Type B pancreatic cell (in vitro differentiated cells): ENCODE data around the gene MYO9A. TPM values are rescaled to one million over a fixed set of nuclear protein-coding genes. Genes with fewer than 3 reads are reported as not detected.
A peak's percentile ranks its signal among the peaks of the same experiment; 100 is the strongest.

Source experiments
- DNase-seq: peaks from one replicate; pipeline ENCODE4 v3.0.0; 2021; ENCODE audit warnings: mixed read lengths; ENCODE audit not compliant: unreplicated experiment; ENCODE audit errors: extremely low spot score
- H3K27ac Mint-ChIP-seq: 2 replicates; pipeline ENCODE4 v1.8.0; 2021; ENCODE audit warnings: mild to moderate bottlenecking, mixed read lengths
- H3K27me3 Mint-ChIP-seq: 2 replicates; pipeline ENCODE4 v1.8.0; 2021; ENCODE audit warnings: mixed read lengths
- H3K36me3 Mint-ChIP-seq: 2 replicates; pipeline ENCODE4 v1.8.0; 2021; ENCODE audit warnings: mixed read lengths
- H3K4me1 Mint-ChIP-seq: one replicate; pipeline ENCODE4 v1.8.0; 2021; ENCODE audit warnings: mixed read lengths; ENCODE audit not compliant: unreplicated experiment
- H3K4me3 Mint-ChIP-seq: 2 replicates; pipeline ENCODE4 v1.8.0; 2021; ENCODE audit warnings: mild to moderate bottlenecking, mixed read lengths
- H3K9me3 Mint-ChIP-seq: 2 replicates; pipeline ENCODE4 v1.8.0; 2021; ENCODE audit warnings: mixed read lengths
- total RNA-seq: library from RNA; stranded (reverse); gene quantifications from 2 replicates; pipeline ENCODE4 v1.2.1, GENCODE V29; 2021; ENCODE audit warnings: low replicate concordance
- TF ChIP-seq, protein P1 (sequence below): fragments of 200-600 bp; sonication (generic); conservative IDR thresholded peaks from 2 replicates; pipeline ENCODE4 v1.5.0; 2021; ENCODE audit warnings: antibody characterized with exemption, mild to moderate bottlenecking

MYO9A gene
- total RNA-seq, 1 donor from 2014 or later: 43.4 TPM

DNA sequence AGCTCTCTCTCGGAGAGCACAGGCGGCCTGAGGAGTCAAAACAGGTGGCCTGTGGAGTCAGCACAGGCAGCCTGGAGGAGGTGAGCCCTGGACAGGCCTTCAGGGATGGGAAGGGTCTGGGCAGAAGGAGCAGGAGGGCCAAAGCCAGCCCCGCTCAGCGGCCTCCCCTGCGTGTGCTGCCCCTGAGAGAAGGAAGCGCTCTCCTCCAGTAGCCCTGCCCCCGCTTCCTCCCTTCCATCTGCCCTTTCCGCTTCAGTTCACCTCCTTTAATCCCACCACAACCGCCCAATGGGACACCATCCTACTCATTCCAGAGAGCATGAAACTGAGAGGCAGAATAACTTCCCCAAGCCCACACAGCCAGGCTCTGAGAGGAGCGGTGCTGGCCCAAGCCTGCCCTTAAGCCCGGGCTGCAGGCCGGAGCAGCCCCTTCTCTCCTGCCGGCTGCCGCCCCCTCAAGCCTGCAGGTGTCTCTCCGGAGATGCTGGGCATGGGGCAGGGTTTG is 310.8 kb downstream of the MYO9A start:
- DNase-seq: no peak
- peak overlapping the region; percentile 14 for H3K4me3 Mint-ChIP-seq
- TF ChIP-seq, protein P1, sequence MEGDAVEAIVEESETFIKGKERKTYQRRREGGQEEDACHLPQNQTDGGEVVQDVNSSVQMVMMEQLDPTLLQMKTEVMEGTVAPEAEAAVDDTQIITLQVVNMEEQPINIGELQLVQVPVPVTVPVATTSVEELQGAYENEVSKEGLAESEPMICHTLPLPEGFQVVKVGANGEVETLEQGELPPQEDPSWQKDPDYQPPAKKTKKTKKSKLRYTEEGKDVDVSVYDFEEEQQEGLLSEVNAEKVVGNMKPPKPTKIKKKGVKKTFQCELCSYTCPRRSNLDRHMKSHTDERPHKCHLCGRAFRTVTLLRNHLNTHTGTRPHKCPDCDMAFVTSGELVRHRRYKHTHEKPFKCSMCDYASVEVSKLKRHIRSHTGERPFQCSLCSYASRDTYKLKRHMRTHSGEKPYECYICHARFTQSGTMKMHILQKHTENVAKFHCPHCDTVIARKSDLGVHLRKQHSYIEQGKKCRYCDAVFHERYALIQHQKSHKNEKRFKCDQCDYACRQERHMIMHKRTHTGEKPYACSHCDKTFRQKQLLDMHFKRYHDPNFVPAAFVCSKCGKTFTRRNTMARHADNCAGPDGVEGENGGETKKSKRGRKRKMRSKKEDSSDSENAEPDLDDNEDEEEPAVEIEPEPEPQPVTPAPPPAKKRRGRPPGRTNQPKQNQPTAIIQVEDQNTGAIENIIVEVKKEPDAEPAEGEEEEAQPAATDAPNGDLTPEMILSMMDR: no peak
- no peaks in the 10 kb centered on the region for H3K9me3 Mint-ChIP-seq
- H3K27ac Mint-ChIP-seq: peak overlapping the region; percentile 61
- no peaks in the 10 kb centered on the region for H3K27me3 Mint-ChIP-seq
- H3K4me1 Mint-ChIP-seq: peaks cover 34% of the 10 kb centered on the region
- H3K36me3 Mint-ChIP-seq: no peaks in the 10 kb centered on the region

DNA sequence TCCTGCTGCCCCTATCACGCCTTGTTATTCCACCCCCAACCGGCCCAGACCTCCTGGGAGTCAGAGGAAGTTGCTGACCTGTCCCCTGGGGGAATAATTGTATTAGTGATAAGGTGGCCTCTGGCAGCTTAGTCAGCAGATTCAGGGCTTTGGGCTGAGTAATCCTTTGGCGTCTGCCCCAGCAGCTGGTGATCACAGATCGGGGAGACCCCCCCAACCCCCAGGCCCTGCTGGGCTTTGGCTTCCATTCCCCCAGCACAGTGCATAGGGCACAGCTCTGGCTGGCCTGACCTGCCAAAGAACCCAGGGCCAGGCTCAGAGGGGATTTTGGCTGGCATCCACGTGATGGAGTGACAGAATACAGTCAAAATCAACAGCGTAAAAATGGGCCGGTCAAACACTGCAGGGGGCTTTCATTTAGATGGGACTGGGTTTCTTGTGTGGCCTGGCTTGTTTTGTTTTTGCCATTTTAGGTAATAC is 311.5 kb downstream of the MYO9A start:
- no peak for DNase-seq
- Mint-ChIP-seq H3K27me3 (no peaks in the 10 kb centered on the region), H3K27ac (peak overlapping the region; percentile 50), H3K4me3 (no peak overlapping the region), H3K9me3 (no peaks in the 10 kb centered on the region), H3K36me3 (no peaks in the 10 kb centered on the region), H3K4me1 (peaks cover 34% of the 10 kb centered on the region)
- TF ChIP-seq, protein P1: no peak

DNA sequence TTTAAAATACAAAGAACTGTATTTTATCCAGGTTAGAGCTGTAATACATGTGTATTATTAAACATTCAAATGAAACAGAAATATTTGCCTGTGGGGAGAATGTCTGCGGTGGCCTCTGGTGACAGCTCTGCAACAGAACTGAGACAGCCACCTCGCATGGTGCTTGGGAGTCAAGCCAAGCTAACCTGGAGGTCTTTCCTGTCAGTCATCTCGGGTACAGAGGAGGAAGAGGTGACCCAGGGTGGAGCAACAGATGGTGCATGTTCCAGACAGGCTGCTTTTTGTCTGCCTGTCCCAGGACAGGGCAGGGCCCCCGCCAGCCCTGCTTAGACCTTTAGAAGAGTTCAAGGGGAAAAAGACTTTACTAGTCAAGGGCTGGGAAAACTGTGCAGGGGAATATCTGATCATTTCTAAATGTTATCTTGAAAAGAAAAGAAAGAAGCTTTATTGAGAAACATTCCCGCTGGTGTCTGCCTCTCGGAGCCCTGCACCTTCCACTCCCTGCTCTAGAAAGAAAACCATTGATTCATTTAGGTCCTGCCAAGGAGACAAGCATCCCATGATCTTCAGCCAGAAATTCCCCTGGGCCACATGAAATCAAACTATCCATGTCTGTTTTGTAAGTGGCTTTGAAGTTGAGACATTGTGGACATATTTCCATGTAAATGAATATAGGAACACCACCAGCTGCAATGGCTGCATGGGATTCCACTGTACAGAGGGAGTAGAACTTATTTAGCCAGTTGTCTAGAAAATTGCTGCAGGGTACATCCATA is 313.1 kb downstream of the MYO9A start:
- H3K9me3 Mint-ChIP-seq: no peaks in the 10 kb centered on the region
- TF ChIP-seq, protein P1: no peak
- no peak for DNase-seq
- H3K27ac Mint-ChIP-seq: peak overlapping the region; percentile 38
- no peaks in the 10 kb centered on the region for H3K27me3 Mint-ChIP-seq
- H3K4me1 Mint-ChIP-seq: peaks cover 41% of the 10 kb centered on the region
- no peaks in the 10 kb centered on the region for H3K36me3 Mint-ChIP-seq
- H3K4me3 Mint-ChIP-seq: no peak overlapping the region

DNA sequence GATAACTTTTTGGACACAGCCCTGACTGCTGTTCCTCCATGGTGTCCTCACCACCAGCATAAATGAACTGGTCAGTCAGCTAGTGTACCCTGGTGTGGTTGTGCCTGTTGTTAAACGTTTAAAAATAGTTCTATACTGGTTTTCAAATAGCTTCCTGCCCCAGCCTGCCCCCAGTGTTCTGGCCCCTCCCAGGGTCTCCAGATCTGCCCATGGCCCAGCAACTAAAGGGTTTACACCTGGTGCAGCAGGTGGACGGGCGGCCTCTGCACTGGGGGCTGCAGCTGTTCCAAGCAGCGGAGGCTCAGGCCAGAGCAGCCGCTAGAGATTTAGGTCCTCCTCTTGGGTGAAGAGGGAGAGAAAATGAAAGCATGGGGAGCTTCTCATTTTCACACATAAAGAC is 313.7 kb downstream of the MYO9A start:
- H3K27me3 Mint-ChIP-seq: no peaks in the 10 kb centered on the region
- H3K4me1 Mint-ChIP-seq: peaks cover 41% of the 10 kb centered on the region
- no peak overlapping the region for H3K27ac Mint-ChIP-seq
- no peak overlapping the region for H3K4me3 Mint-ChIP-seq
- H3K9me3 Mint-ChIP-seq: no peaks in the 10 kb centered on the region
- TF ChIP-seq, protein P1: no peak
- DNase-seq: no peak
- H3K36me3 Mint-ChIP-seq: no peaks in the 10 kb centered on the region

DNA sequence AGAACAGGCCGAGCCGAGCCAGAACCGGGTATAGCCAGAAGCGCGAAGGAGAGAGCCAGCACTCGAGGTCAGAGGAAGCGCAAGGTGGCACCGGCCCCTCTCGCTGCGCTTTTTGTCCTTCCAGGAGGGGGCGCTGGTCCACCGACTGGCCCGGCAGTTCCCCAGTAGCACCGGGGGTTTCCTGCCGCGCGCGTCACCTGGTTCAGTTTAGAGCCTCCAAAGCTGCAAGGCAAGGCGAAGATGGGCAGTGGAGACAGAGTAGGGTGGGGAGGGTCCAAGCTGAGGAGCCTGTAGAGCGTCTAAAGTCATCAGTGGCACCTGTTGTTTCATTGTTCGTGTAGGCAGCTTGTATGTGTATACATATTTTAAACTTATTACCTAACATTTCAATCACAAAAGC is 315.2 kb downstream of the MYO9A start:
- Mint-ChIP-seq H3K4me1 (peaks cover 33% of the 10 kb centered on the region), H3K4me3 (no peak overlapping the region), H3K27me3 (no peaks in the 10 kb centered on the region), H3K36me3 (no peaks in the 10 kb centered on the region), H3K27ac (no peak overlapping the region), H3K9me3 (no peaks in the 10 kb centered on the region)
- TF ChIP-seq, protein P1: peak; percentile 57
- peak; percentile 58 for DNase-seq
